T-helper 2 cell treated with Interferon-gamma antibody and Interleukin-4, amounts not matched to agents 100 ng/mL and 5 ng/mL, for 36 hours (primary cell): Measurements from ENCODE around the gene EPO. TPM values are rescaled to one million over a fixed set of nuclear protein-coding genes. Genes with fewer than 3 reads are reported as not detected.

Experiments used
- intact Hi-C: fragments of 100-400 bp; cut with micrococcal nuclease; formaldehyde crosslinking; loops from one replicate; pipeline ENCODE4 v1.15.1; 2023
- total RNA-seq: library from RNA; stranded (reverse); gene quantifications from 2 replicates; pipeline ENCODE4 v1.2.3, GENCODE V29; 2022

Gene EPO
- total RNA-seq, 1 donor from 2014 or later: not detected

DNA sequence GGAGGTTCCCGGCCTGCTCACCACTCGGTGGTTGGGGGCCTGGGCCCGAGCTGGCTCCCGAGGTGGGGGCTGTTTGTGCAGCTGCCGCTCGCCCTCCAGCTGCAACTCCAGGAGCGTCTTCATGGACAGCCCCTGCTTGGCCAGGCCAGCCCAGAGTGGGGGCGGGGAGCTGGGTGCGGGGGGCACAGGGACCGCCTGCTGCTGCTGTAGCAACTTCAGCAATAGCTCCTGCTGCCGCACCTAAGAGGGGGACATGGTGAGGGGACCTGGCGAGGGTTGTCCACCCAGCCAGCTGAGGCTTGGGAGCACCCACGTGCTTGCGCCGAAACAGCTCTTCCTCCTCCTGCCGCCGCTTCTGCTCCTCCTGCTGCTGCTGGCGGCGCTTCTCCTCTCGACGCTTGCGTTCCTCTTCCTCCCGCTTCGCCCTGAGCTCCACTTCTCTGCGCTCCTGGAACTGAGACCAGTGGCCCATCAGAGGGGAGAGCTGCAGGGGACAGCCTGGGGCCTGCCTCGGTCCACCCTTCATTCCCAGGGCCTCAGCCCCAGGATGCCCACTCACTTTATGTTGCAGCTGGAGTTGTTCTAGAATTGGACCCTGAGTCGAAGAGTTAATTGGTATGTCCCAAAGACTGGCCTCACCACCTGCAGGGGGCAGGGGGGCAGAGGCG, 37.1 kb upstream of the EPO start:
- intact Hi-C loops: no loop called here

DNA sequence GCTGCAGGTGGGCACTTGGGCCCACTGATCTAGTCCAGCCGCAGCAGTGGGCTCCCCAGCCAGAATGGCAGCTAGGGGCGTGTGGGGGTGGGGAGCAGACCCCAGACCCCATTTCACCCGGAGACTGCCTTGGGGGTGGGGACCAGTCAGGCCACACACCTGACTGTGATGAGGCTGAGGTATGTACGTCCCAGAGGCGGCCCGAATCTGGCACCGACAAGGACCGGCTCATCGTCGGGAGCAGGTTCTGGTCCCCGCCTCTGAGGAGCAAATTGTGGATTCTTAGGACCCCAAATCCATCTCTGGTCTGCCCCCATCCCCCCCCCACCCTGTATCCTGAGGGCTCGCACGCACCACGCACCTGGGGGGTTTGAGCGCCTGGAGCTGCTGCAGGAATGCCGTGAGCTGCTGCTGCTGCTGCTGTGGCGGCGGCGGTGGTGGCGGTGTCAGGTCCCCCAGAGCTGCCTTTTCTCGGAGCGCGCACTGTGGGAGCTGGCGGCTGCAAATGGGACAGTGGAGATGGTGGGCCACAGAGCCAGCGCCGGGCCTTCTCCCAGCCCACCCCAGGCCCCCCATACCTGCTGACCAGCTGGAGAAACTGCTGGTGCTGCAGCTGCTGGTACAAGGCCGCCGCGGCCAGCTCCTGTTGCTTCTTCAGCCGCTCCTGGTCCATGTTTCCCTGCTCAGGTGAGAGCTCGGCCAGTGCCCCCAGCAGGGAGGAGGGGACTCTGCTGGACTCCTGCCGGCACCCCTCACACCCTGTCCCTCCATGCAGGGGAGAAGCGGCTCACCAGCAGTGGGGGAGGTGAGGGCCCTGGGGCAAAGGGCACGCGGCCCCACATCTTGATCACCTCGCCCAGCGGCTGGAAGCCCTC, 36.4 kb upstream of the EPO start:
- intact Hi-C loops: no loop called here

DNA sequence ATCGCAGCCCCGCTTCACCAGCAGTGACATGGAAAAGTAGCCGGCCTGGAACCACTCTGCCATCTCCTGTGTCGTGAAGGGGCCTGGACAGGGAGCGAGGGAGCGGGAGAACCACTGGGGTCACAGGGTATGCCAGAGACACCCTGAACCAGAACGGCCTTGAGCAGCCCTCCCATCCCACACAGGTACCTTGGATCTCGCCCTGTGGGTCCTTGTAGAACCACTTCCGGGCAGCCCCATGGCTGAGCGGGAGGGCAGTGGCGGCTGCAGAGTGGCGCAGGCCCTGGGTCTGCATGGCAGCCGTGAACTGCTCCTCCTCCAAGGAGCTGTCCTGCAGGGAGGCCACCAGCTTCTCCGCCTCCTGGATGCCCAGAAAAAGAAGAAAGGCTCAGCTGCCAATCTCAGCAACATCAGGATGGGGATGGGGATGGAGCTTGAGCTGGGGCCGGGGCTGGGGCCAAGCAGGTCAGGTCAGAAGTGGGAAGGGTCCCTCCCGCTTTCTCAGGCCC, 35.7 kb upstream of the EPO start:
- intact Hi-C loops: no loop called here

DNA sequence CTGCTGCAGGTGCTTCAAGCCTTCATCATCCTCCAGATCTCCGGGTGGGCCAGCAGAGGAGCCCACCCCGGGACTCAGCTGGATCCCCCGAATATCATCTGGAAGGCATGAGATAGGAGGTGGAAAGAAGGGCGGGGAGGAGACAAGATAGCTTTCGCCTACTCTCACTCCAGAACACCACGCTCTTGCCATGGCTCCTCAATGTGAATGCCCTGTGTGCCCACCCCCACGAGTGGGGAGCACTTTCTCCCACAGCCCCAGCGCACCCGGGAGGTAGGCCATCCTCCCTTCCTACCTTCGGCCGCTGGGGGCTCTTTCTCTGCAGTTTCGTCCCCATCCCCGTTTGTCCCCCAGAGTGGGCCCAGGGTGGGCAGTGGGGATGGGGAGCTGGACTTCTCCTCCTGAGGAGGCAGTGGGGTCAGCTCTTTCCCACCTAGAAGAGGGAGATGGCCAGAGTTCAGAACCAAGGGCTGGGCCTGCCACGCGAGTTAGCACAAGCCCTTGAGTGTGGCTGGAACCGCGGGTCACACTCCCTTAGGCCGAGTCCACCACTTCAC, 35.1 kb upstream of the EPO start:
- intact Hi-C loops: no loop called here

DNA sequence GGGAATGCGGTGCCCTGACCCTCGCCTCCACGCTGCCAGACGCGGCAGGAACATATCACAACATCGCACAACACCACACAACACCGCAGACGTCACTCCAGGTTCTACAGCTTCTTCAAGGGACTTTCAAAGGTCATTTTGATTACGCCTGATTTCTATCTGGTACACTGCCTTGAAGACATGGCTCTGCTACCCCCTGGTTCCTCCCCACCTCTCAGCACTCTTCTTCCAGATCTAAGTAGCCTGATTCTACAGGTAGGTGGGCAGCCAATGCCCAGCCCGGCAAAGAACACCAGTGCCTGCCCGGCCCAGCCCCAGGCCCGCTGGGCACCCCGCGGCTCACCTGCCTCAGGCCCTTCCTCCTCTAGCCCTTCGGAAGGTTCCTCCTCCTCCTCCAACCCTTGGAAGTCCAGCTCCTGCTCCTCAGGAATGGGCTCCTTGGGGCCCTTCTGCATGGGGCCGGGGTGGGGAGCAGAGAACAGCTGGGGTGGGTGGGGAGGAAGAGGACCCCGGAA, 34.6 kb upstream of the EPO start:
- intact Hi-C loops: no loop called here

DNA sequence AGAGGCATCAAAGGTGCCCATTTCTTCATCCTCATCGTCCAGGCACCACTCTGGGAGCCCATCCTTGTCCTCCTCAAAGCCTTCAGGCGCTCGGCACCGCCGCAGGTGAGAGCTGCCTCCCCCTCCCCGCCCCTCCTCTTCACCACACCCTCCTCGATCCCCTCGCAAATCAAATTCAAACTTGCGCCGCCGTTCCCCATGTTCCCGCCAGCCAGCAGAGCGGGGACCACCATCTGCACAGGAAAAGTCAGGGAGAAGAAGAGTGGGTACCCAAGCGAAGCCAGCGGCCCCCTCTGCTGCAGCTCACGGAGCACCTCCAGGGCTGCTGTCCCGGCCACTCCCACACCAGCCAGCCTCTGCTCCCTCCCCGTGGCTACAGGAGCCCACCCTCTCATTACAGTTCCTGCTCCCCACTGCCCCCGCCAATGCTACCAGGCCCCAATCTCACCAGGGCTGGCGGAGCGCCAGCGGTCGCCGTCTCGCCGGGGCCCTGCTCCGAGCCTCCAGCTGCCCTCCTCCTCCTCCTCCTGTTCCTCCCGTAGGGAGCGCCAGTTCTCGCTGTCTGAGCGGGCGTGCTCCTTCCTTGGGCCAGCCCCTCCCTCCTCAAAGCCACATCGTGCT, 34.0 kb upstream of the EPO start:
- intact Hi-C loops: no loop called here

DNA sequence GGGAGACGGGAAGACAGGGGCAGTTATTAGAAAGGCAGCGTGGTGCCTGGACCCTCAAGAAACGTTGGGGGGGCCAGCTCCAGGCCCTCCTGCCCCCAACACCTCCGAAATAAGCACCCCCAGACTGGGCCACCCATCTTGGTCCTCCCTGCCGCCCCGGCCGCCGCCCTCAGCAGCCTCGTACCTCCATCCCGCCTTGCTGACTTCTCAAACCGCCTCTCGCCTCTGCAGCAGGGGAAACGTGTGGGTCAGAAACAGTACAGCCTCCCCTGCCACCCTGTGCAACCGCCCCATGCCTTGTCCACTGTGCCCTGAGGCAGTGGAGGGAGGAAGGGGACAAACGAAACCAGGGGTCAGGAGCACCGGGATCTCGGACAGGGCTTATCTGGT, 33.5 kb upstream of the EPO start:
- intact Hi-C loops: no loop called here

DNA sequence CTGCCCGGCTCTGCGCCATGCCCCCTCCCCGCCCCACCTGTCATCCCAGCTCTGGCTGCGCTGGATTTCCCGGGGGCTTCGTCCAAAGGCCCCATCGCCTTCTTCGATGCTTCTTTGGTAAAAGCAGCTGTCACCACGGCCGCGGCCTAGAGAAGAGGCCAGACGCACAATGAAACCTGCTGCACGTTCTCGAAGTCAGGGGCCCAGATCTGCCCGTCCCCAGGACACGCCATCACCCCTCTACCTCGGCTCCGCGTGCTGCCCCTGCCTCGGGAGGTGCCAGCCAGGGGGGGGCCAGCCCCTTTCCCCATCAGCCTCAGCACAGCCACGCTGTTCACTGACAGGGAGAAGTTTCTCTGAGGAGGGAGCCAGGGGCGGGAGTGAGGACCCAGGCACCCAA, 33.0 kb upstream of the EPO start:
- intact Hi-C loops: no loop called here

DNA sequence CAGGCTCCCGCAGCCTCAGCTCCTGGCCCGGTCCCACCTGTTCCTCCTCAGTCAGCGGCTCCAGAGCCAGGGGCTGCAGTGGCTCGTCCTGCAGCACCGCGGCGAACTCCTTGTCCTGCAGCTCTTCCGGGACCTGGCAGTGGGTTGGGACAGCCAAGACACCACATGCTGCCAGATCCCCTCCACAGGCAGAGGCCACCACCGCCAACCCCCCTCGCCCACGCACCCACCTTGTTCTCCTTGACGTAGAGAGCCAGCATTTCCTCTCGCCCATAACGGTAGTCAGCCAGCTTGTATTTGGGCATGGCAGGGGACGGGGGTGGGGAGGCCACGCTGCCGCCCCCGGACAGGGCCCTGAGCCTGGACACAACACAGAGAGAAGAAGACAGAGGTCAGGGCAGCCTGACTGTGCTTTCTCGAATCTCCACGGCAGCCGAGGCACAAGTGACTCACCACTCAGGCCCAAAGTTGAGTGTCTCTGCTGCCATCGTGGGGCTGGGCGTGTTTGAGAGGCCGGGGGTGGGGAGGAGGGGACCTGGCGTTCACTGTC, 32.4 kb upstream of the EPO start:
- intact Hi-C loops: no loop called here

DNA sequence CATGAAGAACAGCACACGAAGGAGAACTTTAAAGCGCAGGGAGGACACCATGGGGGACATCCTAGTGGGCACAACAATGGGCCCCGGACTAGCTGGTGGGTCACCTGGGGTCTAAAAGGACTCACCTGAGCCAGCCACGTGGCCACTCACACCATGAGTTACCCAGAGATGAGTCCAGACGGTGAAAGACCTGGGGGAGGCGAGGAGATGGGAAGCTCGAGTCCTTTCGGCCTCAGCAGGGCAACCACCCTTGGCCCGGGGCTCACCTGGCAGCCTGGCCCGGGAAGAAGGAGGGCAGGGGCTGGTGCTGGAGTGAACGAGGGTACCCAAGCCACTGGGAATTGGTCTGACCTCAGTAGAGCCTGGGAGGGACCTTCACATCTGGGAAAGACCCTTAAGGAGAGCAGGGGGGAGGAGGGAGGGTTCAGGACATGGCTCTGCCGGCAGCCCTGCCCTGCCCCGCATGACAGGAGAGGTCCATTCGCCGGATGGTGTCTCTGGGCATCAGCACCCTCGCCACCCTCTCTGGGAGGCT, 31.9 kb upstream of the EPO start:
- intact Hi-C loops: no loop called here

DNA sequence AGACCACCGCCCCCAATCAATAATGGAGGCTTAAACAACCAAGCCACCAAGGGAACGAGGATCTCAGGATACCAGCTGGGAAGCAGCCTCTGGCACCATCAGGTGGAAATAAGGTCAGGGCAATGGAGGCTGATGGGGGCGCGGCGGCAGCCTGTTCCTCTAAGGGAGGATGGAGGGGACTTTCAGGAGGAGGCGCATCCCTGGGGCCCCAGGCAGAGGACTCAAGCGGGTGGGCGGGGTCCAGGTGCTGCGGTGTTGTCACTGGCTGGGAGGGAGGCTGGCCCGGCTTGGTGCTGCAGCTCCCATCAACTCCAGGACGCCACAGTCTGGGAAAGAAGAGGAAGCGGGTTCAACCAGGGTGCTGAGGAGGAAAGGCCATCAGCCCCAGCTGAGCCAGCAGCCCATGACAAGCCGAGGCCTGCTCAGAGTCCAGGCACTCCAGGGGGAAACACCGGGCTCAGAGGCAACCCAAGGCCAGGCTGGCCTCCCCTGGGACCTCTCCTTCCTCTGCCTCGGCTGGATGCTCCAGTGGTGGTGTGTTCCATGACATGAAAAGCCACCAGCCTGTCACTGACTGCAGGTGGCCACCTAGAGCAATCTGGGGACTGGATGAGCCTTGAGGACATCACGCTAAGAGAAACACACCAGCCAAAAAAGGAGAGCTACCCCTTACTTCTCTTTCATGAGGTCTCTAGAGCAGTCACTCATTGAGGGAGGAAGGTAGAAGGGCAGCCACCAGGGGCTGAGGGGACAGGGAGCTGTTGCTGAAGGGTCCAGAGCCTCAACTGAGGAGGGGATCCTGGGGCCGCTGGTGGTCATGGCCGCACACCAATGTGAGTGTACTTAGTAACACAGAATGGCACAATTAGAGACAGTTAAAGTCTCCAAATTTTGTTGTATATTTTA, 30.8 kb upstream of the EPO start:
- intact Hi-C loops: loop anchor here (5.0 kb wide), 3 partner anchors 57 to 163 kb away; partner anchors contain the start of genes FBXO24, LRCH4 and SLC12A9

DNA sequence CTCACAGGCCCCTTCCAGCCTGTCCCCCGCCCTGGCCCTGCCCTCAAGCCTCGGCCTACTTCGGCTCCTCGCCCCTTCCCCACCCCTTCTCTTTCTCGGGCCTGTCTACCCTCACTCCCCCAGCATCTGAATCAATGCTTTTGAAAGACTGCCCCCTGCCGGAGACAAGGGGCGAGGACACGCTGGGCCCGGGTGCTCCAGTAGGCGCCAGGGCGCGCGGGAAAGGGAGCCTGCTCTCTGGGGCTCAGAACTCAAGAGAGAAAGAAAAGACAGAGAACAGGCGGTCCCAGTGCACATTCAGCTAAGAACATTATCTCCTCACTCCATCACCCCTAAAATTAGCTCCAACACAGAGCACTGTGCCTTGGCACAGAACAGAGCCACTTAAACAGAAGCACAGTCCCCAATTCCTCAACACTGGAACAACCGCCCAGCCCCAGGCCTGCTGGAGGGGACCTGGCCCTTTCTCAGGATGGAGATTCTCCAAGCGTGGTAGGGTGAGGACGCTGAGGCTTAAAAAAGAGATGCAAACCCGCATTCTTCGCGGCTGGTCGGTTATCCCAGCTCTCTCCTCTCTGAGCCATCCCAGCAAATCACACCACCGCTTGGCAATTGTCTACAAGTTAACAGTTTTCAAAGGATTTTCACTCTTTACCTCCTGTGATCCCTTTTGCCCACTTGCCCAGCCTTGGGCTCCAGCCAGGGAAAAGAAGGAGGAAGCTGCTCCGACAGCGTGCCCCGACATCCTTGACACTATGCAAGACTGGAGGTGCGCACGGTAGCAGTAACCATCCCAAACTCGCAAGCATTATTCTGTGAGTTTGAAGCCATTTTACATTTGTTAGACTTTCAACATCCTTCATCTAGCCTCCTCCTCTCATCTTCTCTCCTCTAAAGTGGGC, 28.3 kb upstream of the EPO start:
- intact Hi-C loops: loop anchor here (1.0 to 5.0 kb wide), 6 partner anchors 17 to 160 kb away; partner anchors contain the start of genes FBXO24, LRCH4 and SLC12A9

DNA sequence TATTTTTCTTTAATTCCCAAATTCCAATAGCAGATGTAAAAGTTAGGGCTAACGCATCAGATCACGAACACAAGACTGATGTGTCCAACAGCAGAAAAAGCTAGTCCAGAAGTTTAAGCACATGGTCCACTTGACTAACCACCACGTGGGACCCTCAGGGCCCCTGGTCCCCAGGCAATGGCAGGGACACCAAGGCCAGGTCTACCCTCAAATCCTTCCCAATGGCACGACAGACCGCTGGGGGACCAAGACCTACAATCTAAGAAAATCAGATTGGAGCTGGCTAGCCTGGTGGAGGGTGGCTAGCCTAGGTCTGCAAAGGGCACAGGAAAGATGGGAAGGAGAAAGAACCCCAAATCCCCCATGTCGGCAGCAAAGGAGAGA, 27.7 kb upstream of the EPO start:
- intact Hi-C loops: loop anchor here (5.0 kb wide), 3 partner anchors 60 to 160 kb away; partner anchors contain the start of genes FBXO24, LRCH4 and SLC12A9

DNA sequence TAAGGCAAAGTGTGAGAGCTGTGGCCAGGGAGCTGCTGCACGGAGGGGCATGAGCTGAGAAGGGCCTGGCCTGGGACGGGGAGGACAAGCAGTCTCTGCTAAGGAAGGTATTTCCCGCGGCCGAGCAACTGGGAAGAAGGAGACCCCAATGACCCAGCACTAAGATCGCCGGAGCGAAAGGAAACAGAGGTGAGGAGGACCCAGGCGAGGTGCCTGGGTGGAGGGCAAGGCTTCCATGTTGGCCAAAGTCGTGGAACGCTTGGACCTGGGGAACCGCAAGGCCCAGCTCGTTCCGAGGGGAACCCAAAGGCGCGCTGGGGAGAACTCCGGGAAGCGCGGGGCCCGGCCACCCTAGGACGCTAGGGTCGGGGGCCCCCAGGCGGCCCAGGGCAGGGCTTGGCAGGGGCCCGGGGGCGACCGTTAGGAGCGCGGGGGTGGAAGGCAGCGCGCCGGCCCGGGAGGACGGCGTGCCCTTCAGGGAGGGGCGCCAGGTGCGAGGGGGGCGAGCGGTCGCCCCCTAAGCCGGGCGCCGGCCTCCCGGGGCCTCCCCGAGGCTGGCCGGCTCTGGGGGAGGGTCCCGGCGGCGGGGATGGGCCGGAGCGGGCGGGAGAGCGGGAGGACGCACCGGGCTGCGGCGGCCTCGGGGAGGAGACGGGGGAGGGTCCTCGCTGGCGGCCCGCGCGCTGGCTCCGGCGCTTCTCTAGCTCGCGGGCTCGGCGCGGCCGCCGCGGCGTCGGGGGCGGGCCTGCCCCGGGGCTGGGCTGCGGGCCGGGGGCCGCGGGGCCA, 26.8 kb upstream of the EPO start:
- intact Hi-C loops: loop anchor here (1.0 to 5.0 kb wide), 4 partner anchors 12 to 159 kb away; partner anchors contain the start of genes FBXO24, LRCH4 and SLC12A9

DNA sequence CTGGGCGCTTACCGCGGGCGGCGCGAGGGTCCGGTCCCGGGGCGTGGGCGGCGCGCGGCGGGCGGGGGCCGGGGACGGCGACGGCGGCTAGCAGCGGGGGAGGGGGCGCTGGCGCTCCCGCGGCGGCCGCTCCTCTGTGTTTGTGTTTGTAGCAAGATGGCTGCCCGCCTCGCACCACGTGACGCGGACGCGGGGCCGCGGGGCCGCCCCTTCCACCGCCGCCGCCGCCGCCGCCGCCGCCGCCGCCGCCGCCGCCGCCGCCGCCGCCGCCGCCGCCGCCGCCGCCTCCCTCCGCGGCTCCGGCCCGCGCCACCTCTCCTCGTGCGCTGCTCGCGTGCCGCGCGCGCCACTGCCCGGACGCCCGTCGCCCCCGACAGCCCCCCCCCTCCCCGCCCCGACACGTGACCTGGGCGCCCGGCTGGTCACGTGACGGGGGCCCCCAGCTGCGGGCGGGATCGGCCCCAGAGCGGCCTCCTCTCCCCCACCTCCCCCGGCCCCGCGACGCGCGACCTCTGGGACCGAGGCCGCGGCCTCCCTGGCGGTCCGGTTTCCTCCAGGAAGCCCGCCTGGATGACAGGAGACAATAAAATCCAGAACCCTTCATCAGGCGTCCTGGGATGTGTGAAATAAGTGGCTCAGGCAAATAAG, 26.0 kb upstream of the EPO start, which contains the start of gene GIGYF1:
Gene GIGYF1 (minus strand): TSS at position 153 of the 648 bp plus-strand sequence. CDS start 6,012 bp downstream, outside the sequence.
- intact Hi-C loops: loop anchor here (1.0 to 5.0 kb wide), 4 partner anchors 11 to 158 kb away; partner anchors contain the start of genes FBXO24, LRCH4 and SLC12A9

DNA sequence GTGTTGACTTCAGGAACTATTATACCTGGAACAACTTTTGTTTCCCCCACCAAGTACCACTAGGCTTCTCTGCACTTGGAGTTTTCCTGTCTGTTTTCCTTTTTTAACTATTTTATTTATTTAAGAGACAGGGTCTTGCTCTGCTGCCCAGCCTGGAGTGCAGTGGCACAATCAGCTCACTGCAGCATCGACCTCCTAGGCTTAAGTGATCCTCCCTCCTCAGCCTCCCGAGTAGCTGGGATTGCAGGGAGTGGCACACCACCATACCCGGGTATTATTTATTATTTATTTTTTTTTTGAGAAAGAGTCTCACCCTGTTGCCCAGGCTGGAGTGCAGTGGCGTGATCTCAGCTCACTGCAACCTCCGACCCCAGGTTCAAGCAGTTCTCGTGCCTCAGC, 24.1 kb upstream of the EPO start:
- intact Hi-C loops: no loop called here

DNA sequence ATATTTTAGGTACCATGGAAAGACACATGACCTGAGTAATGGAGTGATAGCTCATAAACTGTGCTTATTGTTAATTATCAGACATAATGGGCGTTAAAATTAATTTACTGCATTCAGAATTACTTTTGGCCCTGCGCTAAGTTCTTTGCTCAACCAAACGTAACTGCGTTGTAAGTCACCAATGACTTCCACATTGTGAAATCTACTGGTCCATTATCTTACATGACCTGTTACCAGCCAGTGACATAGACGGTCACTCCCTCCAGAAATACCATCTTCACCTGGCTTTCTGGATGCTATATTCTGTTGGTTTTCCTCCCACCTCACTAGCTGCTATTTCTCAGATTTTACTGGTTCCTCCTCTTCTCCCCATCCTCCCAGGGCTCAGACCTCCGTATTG, 21.2 kb upstream of the EPO start:
- intact Hi-C loops: no loop called here
